AG09319 (cell line): ENCODE measurements around the gene PTPRD.

Source experiments
- DNase-seq: peaks from one replicate; pipeline ENCODE4 v3.0.0-alpha.2; 2010; ENCODE audit warnings: low read depth; ENCODE audit errors: extremely low read depth
- TF ChIP-seq, protein P1 (sequence below): IDR thresholded peaks from 2 replicates; pipeline ENCODE4 v1.5.1; 2011; ENCODE audit warnings: low read depth, mild to moderate bottlenecking, inconsistent platforms, low read length, moderate library complexity

Gene PTPRD

DNA sequence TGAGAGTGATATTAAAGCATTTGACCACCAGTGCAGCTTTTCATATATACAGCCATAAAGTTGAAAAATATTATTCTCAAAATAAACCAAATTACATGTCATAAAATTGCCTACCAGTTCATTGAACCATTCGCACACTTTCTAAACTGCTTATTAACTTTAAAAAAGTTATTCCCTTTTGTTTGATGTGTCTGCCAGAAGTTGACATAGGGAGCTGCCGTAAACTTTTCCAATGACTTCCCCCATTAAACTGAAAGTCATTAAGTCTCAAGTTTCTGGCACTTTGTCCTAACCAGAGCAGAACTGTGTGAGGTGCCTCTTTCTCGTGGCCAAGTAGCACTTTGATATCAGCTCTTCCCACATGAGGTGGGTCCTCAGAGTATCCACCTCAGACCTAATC lies 2231.2 kb downstream of the PTPRD start:
- TF ChIP-seq, protein P1, sequence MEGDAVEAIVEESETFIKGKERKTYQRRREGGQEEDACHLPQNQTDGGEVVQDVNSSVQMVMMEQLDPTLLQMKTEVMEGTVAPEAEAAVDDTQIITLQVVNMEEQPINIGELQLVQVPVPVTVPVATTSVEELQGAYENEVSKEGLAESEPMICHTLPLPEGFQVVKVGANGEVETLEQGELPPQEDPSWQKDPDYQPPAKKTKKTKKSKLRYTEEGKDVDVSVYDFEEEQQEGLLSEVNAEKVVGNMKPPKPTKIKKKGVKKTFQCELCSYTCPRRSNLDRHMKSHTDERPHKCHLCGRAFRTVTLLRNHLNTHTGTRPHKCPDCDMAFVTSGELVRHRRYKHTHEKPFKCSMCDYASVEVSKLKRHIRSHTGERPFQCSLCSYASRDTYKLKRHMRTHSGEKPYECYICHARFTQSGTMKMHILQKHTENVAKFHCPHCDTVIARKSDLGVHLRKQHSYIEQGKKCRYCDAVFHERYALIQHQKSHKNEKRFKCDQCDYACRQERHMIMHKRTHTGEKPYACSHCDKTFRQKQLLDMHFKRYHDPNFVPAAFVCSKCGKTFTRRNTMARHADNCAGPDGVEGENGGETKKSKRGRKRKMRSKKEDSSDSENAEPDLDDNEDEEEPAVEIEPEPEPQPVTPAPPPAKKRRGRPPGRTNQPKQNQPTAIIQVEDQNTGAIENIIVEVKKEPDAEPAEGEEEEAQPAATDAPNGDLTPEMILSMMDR = no peak
- no peak for DNase-seq

DNA sequence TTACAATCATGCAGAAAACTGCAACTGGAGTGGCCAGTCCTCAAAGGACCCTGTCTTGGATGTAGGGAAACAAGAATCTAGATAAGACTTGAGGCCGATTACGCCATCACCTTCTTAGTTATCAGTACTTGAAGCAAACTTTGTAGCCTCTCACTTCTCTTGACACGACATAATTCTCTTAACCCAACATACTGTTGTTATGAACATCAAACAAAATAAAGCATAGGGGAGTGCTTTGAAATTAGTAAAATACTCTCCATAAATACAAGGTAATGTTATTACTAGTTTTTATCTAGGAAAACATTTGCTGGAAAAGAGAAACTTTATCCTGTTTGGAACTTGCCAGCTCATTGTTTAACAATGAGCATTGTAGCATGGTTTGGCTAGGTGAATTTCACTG lies 2238.3 kb downstream of the PTPRD start:
- TF ChIP-seq, protein P1 = no peak
- DNase-seq = no peak

DNA sequence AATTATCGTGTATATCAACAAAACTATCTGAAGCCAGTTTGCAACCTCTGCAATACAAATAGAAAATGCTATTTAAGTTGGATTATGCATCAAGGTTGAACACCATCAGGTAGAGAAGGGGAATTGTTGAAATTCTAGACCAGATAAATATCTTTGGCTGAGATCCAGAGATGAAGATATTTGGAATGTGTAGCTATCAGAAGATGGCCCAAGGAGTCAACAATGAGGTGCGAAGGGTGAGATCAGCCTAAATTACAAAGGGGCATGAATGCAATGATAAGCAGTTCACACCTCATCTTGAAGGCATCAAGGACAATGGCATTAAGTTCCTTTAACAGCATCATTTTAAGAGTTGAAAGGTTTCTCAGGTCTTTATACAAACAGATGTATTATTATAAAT lies 2241.1 kb downstream of the PTPRD start:
- TF ChIP-seq, protein P1 = no peak
- DNase-seq = no peak

DNA sequence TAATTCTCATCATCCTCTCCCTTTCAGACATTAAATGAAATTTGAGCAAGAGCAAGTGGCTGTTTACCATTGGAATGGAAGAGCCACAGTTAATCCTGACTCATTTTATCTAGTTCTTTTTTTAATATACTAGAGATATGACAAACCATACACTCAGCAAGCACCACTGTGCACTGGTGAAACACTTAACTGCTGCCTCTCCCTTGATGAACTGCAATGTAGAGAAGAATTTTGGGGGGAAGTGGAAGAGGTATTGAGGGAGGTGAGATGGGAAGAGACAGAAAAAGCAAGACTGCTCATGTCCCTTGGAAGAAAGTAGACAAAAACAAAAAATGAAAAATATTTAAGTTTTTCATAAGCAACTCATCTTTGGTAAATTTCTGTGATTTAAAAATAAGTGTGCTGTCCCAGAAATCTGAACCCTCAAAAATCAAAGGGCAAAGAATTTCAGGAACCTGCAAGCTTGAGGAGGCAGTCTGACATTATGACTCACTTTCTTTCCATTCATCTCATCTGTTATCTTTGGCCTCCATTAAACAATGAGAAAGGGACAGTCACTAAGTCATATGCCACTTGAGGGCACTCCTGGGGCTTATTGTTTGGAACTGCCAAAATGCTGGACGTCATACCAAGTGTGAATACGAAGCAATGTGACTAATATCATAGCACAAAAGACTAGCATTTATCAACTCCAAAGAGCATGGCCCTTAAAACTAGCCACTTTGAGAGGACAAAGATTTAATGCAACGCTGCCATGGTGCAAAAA lies 2246.5 kb downstream of the PTPRD start:
- TF ChIP-seq, protein P1 = no peak
- no peak for DNase-seq

DNA sequence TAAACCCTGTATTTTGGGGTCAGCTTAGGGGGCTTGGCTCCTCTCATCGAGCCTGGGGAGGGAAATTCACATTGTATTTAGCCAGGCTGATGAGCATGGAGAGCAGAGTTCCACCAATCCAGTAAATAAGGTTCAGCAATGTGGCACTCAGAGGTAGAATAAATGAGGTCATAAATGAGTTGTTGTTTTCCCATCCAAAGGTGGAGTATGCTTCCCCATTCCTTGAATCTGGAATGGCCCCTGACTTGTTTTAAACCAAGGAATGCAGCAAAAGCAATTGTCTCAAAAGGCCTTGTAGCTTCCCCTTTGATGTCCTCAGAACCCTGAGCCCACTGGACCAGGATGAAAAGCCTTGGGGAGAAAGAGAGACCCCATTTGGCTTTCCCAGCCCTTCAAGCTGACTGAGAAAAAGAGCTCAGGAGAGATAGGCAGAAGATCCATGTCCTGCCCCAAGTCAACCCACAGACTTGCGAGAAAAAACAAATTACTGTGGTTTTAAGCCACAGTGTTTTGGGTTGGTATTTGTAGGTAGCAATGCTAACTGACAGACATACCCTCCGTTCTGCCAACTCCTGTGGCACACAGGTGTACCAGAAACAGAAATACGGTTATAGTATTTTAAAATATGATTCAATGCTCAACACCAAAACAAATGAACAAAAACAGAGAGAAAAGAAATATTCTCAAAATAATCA lies 2247.2 kb downstream of the PTPRD start:
- TF ChIP-seq, protein P1 = no peak
- DNase-seq = no peak

DNA sequence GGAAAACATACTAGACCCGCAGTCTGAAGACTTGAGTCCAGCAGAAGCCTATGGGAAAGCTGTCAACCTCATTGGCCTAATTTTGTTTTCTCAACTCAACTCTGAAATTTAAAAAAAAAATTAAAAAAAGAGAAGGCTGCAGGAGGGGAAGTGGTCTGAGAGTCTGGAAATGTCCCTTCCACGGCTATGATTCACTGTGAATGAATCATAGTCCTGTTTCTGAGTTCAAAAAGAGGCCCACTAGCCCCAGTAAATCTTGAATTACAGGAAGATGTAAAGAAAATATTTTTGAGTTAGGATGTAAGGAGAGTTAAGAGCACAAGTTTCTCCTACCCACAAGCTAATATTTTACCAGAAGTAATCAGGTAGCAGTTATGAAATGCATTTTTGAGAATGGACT lies 2247.8 kb downstream of the PTPRD start:
- no peak for DNase-seq
- TF ChIP-seq, protein P1 = no peak

DNA sequence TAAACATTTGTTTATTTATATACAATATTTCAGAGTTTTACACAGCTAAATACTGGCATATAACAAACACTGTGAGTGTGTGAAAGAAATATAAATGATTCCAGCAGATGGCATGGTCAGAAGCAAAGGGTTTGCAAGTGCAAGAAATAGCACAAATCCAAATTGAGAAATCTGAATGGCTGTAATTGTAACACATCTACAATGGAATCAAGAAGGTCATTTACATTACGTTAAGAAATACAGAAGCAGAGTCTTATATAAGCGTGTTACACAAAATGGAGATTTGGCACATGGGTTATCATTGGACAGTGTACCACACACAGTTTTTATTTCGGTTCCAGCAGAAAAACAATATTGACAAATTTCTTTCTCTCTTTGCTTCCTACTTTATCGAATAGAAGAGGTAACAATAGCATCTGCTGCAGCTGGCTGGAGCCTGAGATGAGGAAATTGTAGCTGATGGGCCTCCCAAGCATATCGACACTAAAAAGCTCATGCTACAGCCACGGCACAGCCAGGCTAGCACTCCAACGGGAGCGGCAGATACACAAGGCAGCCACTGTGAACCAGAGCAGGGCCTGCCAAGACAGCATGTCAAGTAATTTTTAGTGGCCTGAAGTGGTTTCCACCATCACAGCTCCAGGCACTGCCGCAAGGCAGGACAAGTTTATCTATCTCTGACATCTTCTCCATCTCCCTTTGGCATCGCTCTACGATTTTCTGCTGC lies 2248.6 kb downstream of the PTPRD start:
- TF ChIP-seq, protein P1 = no peak
- DNase-seq = no peak
